Chondrocyte (in vitro differentiated cells): ENCODE measurements around the gene DDX42. TPM values are rescaled to one million over a fixed set of nuclear protein-coding genes. Genes with fewer than 3 reads are reported as not detected.

Experiments used
- DNase-seq: peaks from one replicate; pipeline ENCODE4 v3.0.0; 2021; ENCODE audit warnings: mixed read lengths, low spot score
- H3K27ac Mint-ChIP-seq: one replicate; pipeline ENCODE4 v1.8.0; 2021; ENCODE audit warnings: mild to moderate bottlenecking, moderate library complexity, mixed read lengths; ENCODE audit not compliant: unreplicated experiment
- H3K27me3 Mint-ChIP-seq: 2 replicates; pipeline ENCODE4 v1.8.0; 2021; ENCODE audit warnings: low read depth, mixed read lengths
- H3K36me3 Mint-ChIP-seq: 2 replicates; pipeline ENCODE4 v1.8.0; 2021; ENCODE audit warnings: low read depth, mixed read lengths
- H3K4me1 Mint-ChIP-seq: 2 replicates; pipeline ENCODE4 v1.8.0; 2021; ENCODE audit warnings: low read depth, mild to moderate bottlenecking, mixed read lengths
- H3K4me3 Mint-ChIP-seq: one replicate; pipeline ENCODE4 v1.8.0; 2021; ENCODE audit warnings: mild to moderate bottlenecking, moderate library complexity, mixed read lengths; ENCODE audit not compliant: unreplicated experiment
- H3K9me3 Mint-ChIP-seq: 2 replicates; pipeline ENCODE4 v1.8.0; 2021; ENCODE audit warnings: low read depth, mixed read lengths
- long read RNA-seq: library from polyadenylated mRNA; stranded (forward); transcript quantifications from one replicate; pipeline ENCODE4 v2.0.0, GENCODE V29; 2021
- total RNA-seq: library from RNA; stranded (reverse); gene quantifications from 3 replicates; pipeline ENCODE4 v1.2.1, GENCODE V29; 2021
- TF ChIP-seq, protein P1 (sequence below): fragments of 200-600 bp; sonication (generic); IDR thresholded peaks from 2 replicates; pipeline ENCODE4 v1.5.0; 2021; ENCODE audit warnings: antibody characterized with exemption, mild to moderate bottlenecking, moderate library complexity

Gene DDX42
- total RNA-seq: 94.6 to 120 TPM (median 99.0 TPM) in 3 replicates
- long read RNA-seq, full-length matches to known transcripts: 18 of 24 reads
- long read RNA-seq, partial matches to known transcripts: 5 of 24 reads
- long read RNA-seq, other reads (novel, unspliced or antisense): 1 of 24 reads

DNA sequence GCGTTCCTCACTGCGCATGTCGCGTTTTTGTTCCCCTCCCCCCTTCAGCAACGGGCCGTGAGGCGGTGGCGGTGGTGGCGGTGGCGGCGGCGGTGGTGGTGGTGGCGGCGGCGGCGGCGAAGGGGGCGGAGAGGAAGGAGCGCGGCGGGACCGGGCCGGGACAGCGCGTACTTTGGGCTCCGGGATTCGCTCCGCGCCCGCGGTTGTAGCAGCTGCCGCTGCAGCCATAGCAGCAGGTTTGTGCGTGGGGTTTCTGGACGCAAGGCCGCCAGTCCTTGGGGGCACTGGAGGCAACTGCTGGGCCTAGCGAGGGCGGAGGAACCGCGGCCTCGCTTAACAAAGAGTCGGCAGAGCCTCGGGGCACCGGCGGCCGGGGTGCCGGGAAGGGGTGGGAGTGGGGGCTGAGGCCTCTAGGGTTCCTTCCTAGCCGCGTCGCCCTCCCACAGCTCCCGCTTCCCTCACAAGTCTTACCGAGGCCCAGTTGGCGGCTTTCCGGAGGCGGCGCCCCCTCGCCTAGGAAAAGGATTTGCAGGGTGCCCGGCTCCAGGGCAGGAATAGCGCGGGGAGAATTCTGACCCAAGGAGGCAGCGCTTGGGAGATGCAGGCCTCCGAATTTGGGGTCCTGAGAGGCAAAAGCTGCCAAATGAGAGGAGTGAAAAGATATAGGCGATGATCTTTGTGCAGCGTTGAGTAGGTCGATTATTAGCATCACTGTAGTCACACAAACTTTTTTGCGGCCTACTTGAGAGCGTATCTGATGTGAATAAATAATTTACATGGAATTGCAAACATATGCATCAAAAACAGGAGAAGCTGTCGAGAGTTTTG lies at the start of gene DDX42:
Gene DDX42, plus strand, starts transcription at position 30 of the 828 bp plus-strand sequence. CDS start 12,880 bp downstream, outside the sequence.
- peak within 1 kb of the TSS; percentile 96 for H3K4me3 Mint-ChIP-seq
- peak within 1 kb of the TSS; percentile 99 for H3K27ac Mint-ChIP-seq
- no peak for DNase-seq
- no peaks in the 10 kb centered on the region for H3K27me3 Mint-ChIP-seq
- no peaks in the 10 kb centered on the region for H3K9me3 Mint-ChIP-seq
- H3K4me1 Mint-ChIP-seq: peaks cover 39% of the 10 kb centered on the region
- H3K36me3 Mint-ChIP-seq: peaks cover 6% of the 10 kb centered on the region
- TF ChIP-seq, protein P1, sequence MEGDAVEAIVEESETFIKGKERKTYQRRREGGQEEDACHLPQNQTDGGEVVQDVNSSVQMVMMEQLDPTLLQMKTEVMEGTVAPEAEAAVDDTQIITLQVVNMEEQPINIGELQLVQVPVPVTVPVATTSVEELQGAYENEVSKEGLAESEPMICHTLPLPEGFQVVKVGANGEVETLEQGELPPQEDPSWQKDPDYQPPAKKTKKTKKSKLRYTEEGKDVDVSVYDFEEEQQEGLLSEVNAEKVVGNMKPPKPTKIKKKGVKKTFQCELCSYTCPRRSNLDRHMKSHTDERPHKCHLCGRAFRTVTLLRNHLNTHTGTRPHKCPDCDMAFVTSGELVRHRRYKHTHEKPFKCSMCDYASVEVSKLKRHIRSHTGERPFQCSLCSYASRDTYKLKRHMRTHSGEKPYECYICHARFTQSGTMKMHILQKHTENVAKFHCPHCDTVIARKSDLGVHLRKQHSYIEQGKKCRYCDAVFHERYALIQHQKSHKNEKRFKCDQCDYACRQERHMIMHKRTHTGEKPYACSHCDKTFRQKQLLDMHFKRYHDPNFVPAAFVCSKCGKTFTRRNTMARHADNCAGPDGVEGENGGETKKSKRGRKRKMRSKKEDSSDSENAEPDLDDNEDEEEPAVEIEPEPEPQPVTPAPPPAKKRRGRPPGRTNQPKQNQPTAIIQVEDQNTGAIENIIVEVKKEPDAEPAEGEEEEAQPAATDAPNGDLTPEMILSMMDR: peak; percentile 54

GRCh38 chr17:63735691-63736090 lies 38.3 kb upstream of the DDX42 start:
- no peak overlapping the region for H3K4me3 Mint-ChIP-seq
- TF ChIP-seq, protein P1: no peak
- no peaks in the 10 kb centered on the region for H3K36me3 Mint-ChIP-seq
- H3K4me1 Mint-ChIP-seq: peaks cover 4% of the 10 kb centered on the region
- no peak for DNase-seq
- no peak overlapping the region for H3K27ac Mint-ChIP-seq
- no peaks in the 10 kb centered on the region for H3K27me3 Mint-ChIP-seq
- no peaks in the 10 kb centered on the region for H3K9me3 Mint-ChIP-seq

GRCh38 chr17:63740464-63741142 lies 33.4 kb upstream of the DDX42 start:
- peak overlapping the region; percentile 92 for H3K27ac Mint-ChIP-seq
- H3K4me3 Mint-ChIP-seq: peak overlapping the region; percentile 94
- DNase-seq: no peak
- H3K9me3 Mint-ChIP-seq: no peaks in the 10 kb centered on the region
- peaks cover 19% of the 10 kb centered on the region for H3K4me1 Mint-ChIP-seq
- TF ChIP-seq, protein P1: no peak
- peaks cover under 1% of the 10 kb centered on the region for H3K36me3 Mint-ChIP-seq
- no peaks in the 10 kb centered on the region for H3K27me3 Mint-ChIP-seq

GRCh38 chr17:63741143-63741407 lies 32.9 kb upstream of the DDX42 start:
- DNase-seq: no peak
- H3K27ac Mint-ChIP-seq: peak overlapping the region; percentile 92
- TF ChIP-seq, protein P1: peak; percentile 12

GRCh38 chr17:63741408-63742173 lies 32.4 kb upstream of the DDX42 start, which contains the start of gene STRADA:
TSS of gene STRADA (minus strand) at chr17:63741799. CDS start at chr17:63728369, 13,430 bp downstream.
- H3K9me3 Mint-ChIP-seq: no peaks in the 10 kb centered on the region
- peak within 1 kb of the TSS; percentile 92 for H3K27ac Mint-ChIP-seq
- no peaks in the 10 kb centered on the region for H3K27me3 Mint-ChIP-seq
- peak; percentile 99 for DNase-seq
- peaks cover 19% of the 10 kb centered on the region for H3K4me1 Mint-ChIP-seq
- H3K36me3 Mint-ChIP-seq: peaks cover 6% of the 10 kb centered on the region
- peak within 1 kb of the TSS; percentile 94 for H3K4me3 Mint-ChIP-seq
- TF ChIP-seq, protein P1: peak; percentile 12

More at GRCh38 chr17:63741143-63741407, 32.9 kb upstream of the DDX42 start:
- Mint-ChIP-seq H3K4me3 (peak overlapping the region; percentile 94), H3K36me3 (peaks cover 4% of the 10 kb centered on the region), H3K9me3 (no peaks in the 10 kb centered on the region), H3K4me1 (peaks cover 19% of the 10 kb centered on the region), H3K27me3 (no peaks in the 10 kb centered on the region)
